ENCODE results near the gene EPHA7. TPM values are rescaled to one million over a fixed set of nuclear protein-coding genes. Genes with fewer than 3 reads are reported as not detected.

EPHA7 gene
- total RNA-seq, 3 donors from 2014 or later: 0.66 to 1.8 (median 0.80) TPM

GRCh38 chr6:93210908-93211307, 208.5 kb downstream of the EPHA7 start:
- intact Hi-C loops (cut with DNase I; ENCODE audit: low total_unique reads): no loop called here
- no peak for DNase-seq (ENCODE audit: low spot score in 2 of 2)
- H3K27ac ChIP-seq: no peak overlapping the region
- peaks cover 0 to 5% of the 10 kb centered on the region in 2 donors for H3K9me3 ChIP-seq
- H3K4me1 ChIP-seq: no peaks in the 10 kb centered on the region
- H3K27me3 ChIP-seq: no peaks in the 10 kb centered on the region
- TF ChIP-seq CTCF (IDR thresholded peaks at IDR 0.05): no peak
- no peak for TF ChIP-seq POLR2A (IDR thresholded peaks at IDR 0.05)
- no peak for TF ChIP-seq POLR2AphosphoS5 (IDR thresholded peaks at IDR 0.05)
- no peaks in the 10 kb centered on the region for H3K36me3 ChIP-seq
- no peak overlapping the region for H3K4me3 ChIP-seq

- H3K4me1 ChIP-seq: no peaks in the 10 kb centered on the region
- TF ChIP-seq POLR2AphosphoS5 (IDR thresholded peaks at IDR 0.05): no peak
- TF ChIP-seq CTCF (IDR thresholded peaks at IDR 0.05): no peak
- no peak for TF ChIP-seq POLR2A (IDR thresholded peaks at IDR 0.05)
- no peak overlapping the region for H3K4me3 ChIP-seq
- intact Hi-C loops (cut with DNase I; ENCODE audit: low total_unique reads): no loop called here
- no peaks in the 10 kb centered on the region for H3K36me3 ChIP-seq
- DNase-seq (ENCODE audit: low spot score in 2 of 2): no peak
- H3K27ac ChIP-seq: no peak overlapping the region
- H3K9me3 ChIP-seq: peaks cover 0 to 6% of the 10 kb centered on the region in 2 donors
- no peaks in the 10 kb centered on the region for H3K27me3 ChIP-seq
Measured at GRCh38 chr6:93209358-93209757, 210.0 kb downstream of the EPHA7 start.

GRCh38 chr6:93196406-93196970, 222.9 kb downstream of the EPHA7 start:
- Histone ChIP-seq H3K9me3 (no peaks in the 10 kb centered on the region), H3K4me1 (no peaks in the 10 kb centered on the region), H3K4me3 (no peak overlapping the region), H3K36me3 (no peaks in the 10 kb centered on the region), H3K27ac (no peak overlapping the region), H3K27me3 (no peaks in the 10 kb centered on the region)
- intact Hi-C loops (cut with DNase I; ENCODE audit: low total_unique reads): no loop called here
- DNase-seq (ENCODE audit: low spot score in 2 of 2): no peak
- no peak for TF ChIP-seq CTCF (IDR thresholded peaks at IDR 0.05)
- TF ChIP-seq POLR2AphosphoS5 (IDR thresholded peaks at IDR 0.05): no peak
- no peak for TF ChIP-seq POLR2A (IDR thresholded peaks at IDR 0.05)

- no peak for DNase-seq (ENCODE audit: low spot score in 2 of 2)
- Histone ChIP-seq H3K9me3 (no peaks in the 10 kb centered on the region), H3K27me3 (no peaks in the 10 kb centered on the region), H3K4me1 (no peaks in the 10 kb centered on the region), H3K4me3 (no peak overlapping the region), H3K36me3 (no peaks in the 10 kb centered on the region), H3K27ac (no peak overlapping the region)
- TF ChIP-seq CTCF (IDR thresholded peaks at IDR 0.05): no peak
- no peak for TF ChIP-seq POLR2A (IDR thresholded peaks at IDR 0.05)
- no peak for TF ChIP-seq POLR2AphosphoS5 (IDR thresholded peaks at IDR 0.05)
- intact Hi-C loops (cut with DNase I; ENCODE audit: low total_unique reads): no loop called here
Measured at GRCh38 chr6:93194480-93194879, 224.9 kb downstream of the EPHA7 start.

GRCh38 chr6:93193868-93194267, 225.5 kb downstream of the EPHA7 start:
- no peak for DNase-seq (ENCODE audit: low spot score in 2 of 2)
- Histone ChIP-seq H3K9me3 (no peaks in the 10 kb centered on the region), H3K36me3 (no peaks in the 10 kb centered on the region), H3K4me3 (no peak overlapping the region), H3K4me1 (no peaks in the 10 kb centered on the region), H3K27me3 (no peaks in the 10 kb centered on the region), H3K27ac (no peak overlapping the region)
- TF ChIP-seq POLR2A (IDR thresholded peaks at IDR 0.05) (no peak), POLR2AphosphoS5 (IDR thresholded peaks at IDR 0.05) (no peak), CTCF (IDR thresholded peaks at IDR 0.05) (no peak)
- intact Hi-C loops (cut with DNase I; ENCODE audit: low total_unique reads): no loop called here

All from breast epithelium (tissue), 4 donors.